ENCODE results near the gene DDX60. TPM values are rescaled to one million over a fixed set of nuclear protein-coding genes. Genes with fewer than 3 reads are reported as not detected.

The DDX60 gene
- total and polyA plus RNA-seq, 4 donors = 2.9 to 11.3 (median 7.0) TPM

GRCh38 chr4:168317621-168318020 lies 931 bp downstream of the DDX60 start:
- 73% methylated on average over 4 of the region's 4 CpGs for WGBS
- no peaks in the 10 kb centered on the region for H3K36me3 ChIP-seq (ENCODE audit: control insufficient read depth in 4 of 4, insufficient read depth in 3 of 4, low read depth in 1 of 4, low read length in 3 of 4)
- H3K27ac ChIP-seq (ENCODE audit: low read depth in 1 of 2, low read length in 2 of 2) = peak overlapping the region; percentile 95 to 97
- no peak for TF ChIP-seq REST (IDR thresholded peaks at IDR 0.05)
- no peak for TF ChIP-seq HNF4G (IDR thresholded peaks at IDR 0.05)
- TF ChIP-seq SP1 (IDR thresholded peaks at IDR 0.05) = no peak
- no peak for TF ChIP-seq HNF4A (conservative IDR thresholded peaks at IDR 0.05)
- TF ChIP-seq MAX (IDR thresholded peaks at IDR 0.05) = no peak
- no peak for TF ChIP-seq FOXA1 (IDR thresholded peaks at IDR 0.05)
- TF ChIP-seq EGR1 (IDR thresholded peaks at IDR 0.05; ENCODE audit: low read depth in 2 of 2) = no peak
- TF ChIP-seq CTCF (IDR thresholded peaks at IDR 0.05; ENCODE audit: low read depth, low read length, missing input control) = no peak
- TF ChIP-seq RAD21 (IDR thresholded peaks at IDR 0.05) = no peak
- TF ChIP-seq NR2F2 (IDR thresholded peaks at IDR 0.05) = no peak
- no peak for TF ChIP-seq RXRA (IDR thresholded peaks at IDR 0.05)
- TF ChIP-seq FOXA2 (IDR thresholded peaks at IDR 0.05) = no peak
- no peak for TF ChIP-seq TAF1 (conservative IDR thresholded peaks at IDR 0.05)
- no peak for TF ChIP-seq YY1 (IDR thresholded peaks at IDR 0.05)
- peaks cover 0 to 6% (median 6%) of the 10 kb centered on the region in 4 donors for H3K4me1 ChIP-seq (ENCODE audit: control insufficient read depth in 4 of 4, insufficient read depth in 4 of 4, low read length in 3 of 4)
- H3K27me3 ChIP-seq (ENCODE audit: control insufficient read depth in 4 of 4, insufficient read depth in 4 of 4, low read length in 3 of 4) = no peaks in the 10 kb centered on the region
- no peaks in the 10 kb centered on the region for H3K9me3 ChIP-seq (ENCODE audit: control insufficient read depth in 4 of 4, low read length in 3 of 4)
- DNase-seq (ENCODE audit: low spot score) = no peak
- H3K9ac ChIP-seq (ENCODE audit: low read depth in 1 of 2, low read length in 2 of 2) = peak overlapping the region; percentile 89 to 91
- peak overlapping the region; percentile 80 to 97 (median 88) for H3K4me3 ChIP-seq (ENCODE audit: low read depth in 1 of 3, low read length in 3 of 3)

GRCh38 chr4:168309781-168310180 lies 8.8 kb downstream of the DDX60 start:
- WGBS = 21% methylated on average over 2 of the region's 2 CpGs
- no peak overlapping the region for H3K27ac ChIP-seq (ENCODE audit: low read depth in 1 of 2, low read length in 2 of 2)
- H3K4me3 ChIP-seq (ENCODE audit: low read depth in 1 of 3, low read length in 3 of 3) = no peak overlapping the region
- peaks cover 0 to 18% (median 9%) of the 10 kb centered on the region in 4 donors for H3K36me3 ChIP-seq (ENCODE audit: control insufficient read depth in 4 of 4, insufficient read depth in 3 of 4, low read depth in 1 of 4, low read length in 3 of 4)
- no peaks in the 10 kb centered on the region for H3K4me1 ChIP-seq (ENCODE audit: control insufficient read depth in 4 of 4, insufficient read depth in 4 of 4, low read length in 3 of 4)
- H3K27me3 ChIP-seq (ENCODE audit: control insufficient read depth in 4 of 4, insufficient read depth in 4 of 4, low read length in 3 of 4) = no peaks in the 10 kb centered on the region
- H3K9ac ChIP-seq (ENCODE audit: low read depth in 1 of 2, low read length in 2 of 2) = no peak overlapping the region
- no peak for DNase-seq (ENCODE audit: low spot score)
- no peaks in the 10 kb centered on the region for H3K9me3 ChIP-seq (ENCODE audit: control insufficient read depth in 4 of 4, low read length in 3 of 4)
- TF ChIP-seq ZBTB33 (IDR thresholded peaks at IDR 0.05) (no peak), FOXA2 (IDR thresholded peaks at IDR 0.05) (no peak), JUND (IDR thresholded peaks at IDR 0.05) (no peak), GABPA (IDR thresholded peaks at IDR 0.05 in 1 of 2, conservative IDR thresholded peaks at IDR 0.05 in 1 of 2) (no peak), YY1 (IDR thresholded peaks at IDR 0.05) (no peak), RAD21 (IDR thresholded peaks at IDR 0.05) (peak in 1 of 2 donors; percentile 13), REST (IDR thresholded peaks at IDR 0.05) (no peak), RXRA (IDR thresholded peaks at IDR 0.05) (no peak), EGR1 (IDR thresholded peaks at IDR 0.05; ENCODE audit: low read depth in 2 of 2) (no peak), ATF3 (IDR thresholded peaks at IDR 0.05) (no peak), CTCF (IDR thresholded peaks at IDR 0.05; ENCODE audit: low read depth, low read length, missing input control) (no peak), HNF4G (IDR thresholded peaks at IDR 0.05) (no peak), MAX (IDR thresholded peaks at IDR 0.05) (no peak)
